Measurements from ENCODE around the gene RPS19. TPM values are rescaled to one million over a fixed set of nuclear protein-coding genes. Genes with fewer than 3 reads are reported as not detected.

Gene RPS19
- total and polyA plus RNA-seq, 10 of the 15 experiments (the other 5 are each of a cell fraction or from before 2014, with no cell fraction given): 2,615 to 5,578 (median 4,127) TPM

- TF ChIP-seq CEBPZ (IDR thresholded peaks at IDR 0.05; ENCODE audit: low read depth, low read length) (no peak), MTA3 (IDR thresholded peaks at IDR 0.05; ENCODE audit: borderline replicate concordance, low read length) (peak; percentile 73; the same call in 1 of the 2 replicates), EZH2 (IDR thresholded peaks at IDR 0.05; ENCODE audit: borderline replicate concordance, control insufficient read depth, low read depth, low read length) (no peak), FOXM1 (IDR thresholded peaks at IDR 0.05; ENCODE audit: low read depth, low read length) (0 out of 2 replicates have a peak, but pooled peaks have one; percentile 12), TCF7 (IDR thresholded peaks at IDR 0.05; ENCODE audit: borderline replicate concordance) (no peak), NKRF (conservative IDR thresholded peaks at IDR 0.05) (0 out of 2 replicates have a peak, but pooled peaks have one; percentile 29), SREBF2 (IDR thresholded peaks at IDR 0.05; ENCODE audit: low read length) (no peak), EED (IDR thresholded peaks at IDR 0.05; ENCODE audit: low read depth) (no peak), BHLHE40 (IDR thresholded peaks at IDR 0.05; ENCODE audit: borderline replicate concordance in 1 of 2, low read depth in 2 of 2, low read length in 1 of 2) (peak; percentile 56 to 81; a peak in 2 of 4 replicates), SIN3A (IDR thresholded peaks at IDR 0.05; ENCODE audit: low read depth, low read length) (peak; percentile 35; the same call in 1 of the 2 replicates)
These were observed 23.4 kb downstream of the RPS19 start (continued) for GRCh38 chr19:41883463-41883820.

All from GM12878 (cell line).